HepG2 (cell line): Measurements from ENCODE around the gene PTK7. TPM values are rescaled to one million over a fixed set of nuclear protein-coding genes. Genes with fewer than 3 reads are reported as not detected.
A peak's percentile ranks its signal among the peaks of the same experiment; 100 is the strongest.

ENCODE experiments used
- CBX1 ChIP-seq: IDR thresholded peaks from one replicate; pipeline ENCODE4 v1.6.1; 2016; ENCODE audit warnings: antibody characterized with exemption, low read depth
- DMAP1 ChIP-seq: IDR thresholded peaks from 2 replicates; pipeline ENCODE4 v1.6.1; 2016
- HIC2 ChIP-seq: sonication (generic); formaldehyde crosslinking; IDR thresholded peaks from 2 replicates; pipeline ENCODE4 v1.9.0; 2022; ENCODE audit warnings: low read depth, missing genetic modification reagents
- HNF1A ChIP-seq, 2 experiments: sonication (generic) in 1 of 2; formaldehyde crosslinking in 1 of 2; IDR thresholded peaks; 2 replicates each; pipeline versions ENCODE4 v1.4.0 to v1.6.1; 2016 to 2020; ENCODE audit warnings: borderline replicate concordance in 1 of 2, low read depth in 1 of 2, mild to moderate bottlenecking in 1 of 2, missing genetic modification reagents in 1 of 2
- HOXA5 ChIP-seq: sonication (generic); formaldehyde crosslinking; IDR thresholded peaks from 2 replicates; pipeline ENCODE4 v1.4.0; 2020; ENCODE audit warnings: missing genetic modification reagents
- IRF2 ChIP-seq: IDR thresholded peaks from 2 replicates; pipeline ENCODE4 v1.6.1; 2018; ENCODE audit warnings: missing genetic modification reagents, missing compliant biosample characterization
- KDM2A ChIP-seq: sonication (generic); formaldehyde crosslinking; IDR thresholded peaks from 2 replicates; pipeline ENCODE4 v1.4.0; 2020; ENCODE audit warnings: low read depth, missing genetic modification reagents, borderline replicate concordance
- NCOA2 ChIP-seq: sonication (generic); formaldehyde crosslinking; IDR thresholded peaks from 2 replicates; pipeline ENCODE4 v1.8.0; 2022; ENCODE audit warnings: inconsistent platforms
- POGZ ChIP-seq: sonication (generic); formaldehyde crosslinking; IDR thresholded peaks from 2 replicates; pipeline ENCODE4 v1.4.0; 2020; ENCODE audit warnings: mild to moderate bottlenecking, missing genetic modification reagents
- RFXAP ChIP-seq: sonication (generic); formaldehyde crosslinking; IDR thresholded peaks from 2 replicates; pipeline ENCODE4 v1.4.0; 2020; ENCODE audit warnings: missing genetic modification reagents, borderline replicate concordance
- RXRA ChIP-seq: sonication (generic); formaldehyde crosslinking; IDR thresholded peaks from 2 replicates; pipeline ENCODE4 v1.5.1; 2020; ENCODE audit warnings: missing genetic modification reagents
- TCF7L2 ChIP-seq: IDR thresholded peaks from 2 replicates; pipeline ENCODE4 v1.6.1; 2011; ENCODE audit warnings: mild to moderate bottlenecking, low read depth, low read length, moderate library complexity
- TRIM22 ChIP-seq: fragments of 450-650 bp; IDR thresholded peaks from 2 replicates; pipeline ENCODE4 v1.6.1; 2017
- ZBTB1 ChIP-seq: sonication (generic); formaldehyde crosslinking; IDR thresholded peaks from 2 replicates; pipeline ENCODE4 v1.4.0; 2020; ENCODE audit warnings: missing genetic modification reagents, borderline replicate concordance
- ZNF292 ChIP-seq: sonication (generic); formaldehyde crosslinking; IDR thresholded peaks from 2 replicates; pipeline ENCODE4 v1.8.1; 2022; ENCODE audit warnings: mild to moderate bottlenecking, low read depth, missing genetic modification reagents, borderline replicate concordance
- ZNF30 ChIP-seq: sonication (generic); formaldehyde crosslinking; IDR thresholded peaks from 2 replicates; pipeline ENCODE4 v1.5.0; 2020; ENCODE audit warnings: mild to moderate bottlenecking, missing genetic modification reagents
- ZNF451 ChIP-seq: sonication (generic); formaldehyde crosslinking; IDR thresholded peaks from 2 replicates; pipeline ENCODE4 v1.5.0; 2020; ENCODE audit warnings: mild to moderate bottlenecking, missing genetic modification reagents
- ZNF652 ChIP-seq: IDR thresholded peaks from 2 replicates; pipeline ENCODE4 v1.6.1; 2016; ENCODE audit warnings: low read depth, borderline replicate concordance
- polyA plus RNA-seq, 8 experiments: library from polyadenylated mRNA; depleted of rRNA in 3 of 8; stranded (reverse) in 7 of 8; unstranded in 1 of 8; fragments of >200 nt; fragmentation: Illumina TruSeq in 4 of 8; extraction: Trizol in 4 of 8; gene quantifications; 2 replicates each; pipeline versions ENCODE4 v1.2.1 to v1.2.3, GENCODE V29; 2011 to 2016; ENCODE audit warnings: low read depth in 4 of 8, missing spikeins in 1 of 8, mixed read lengths in 1 of 8; ENCODE audit not compliant: insufficient read depth in 1 of 8
- total RNA-seq, 5 experiments: library from RNA; depleted of rRNA; stranded (reverse); fragments of >200 nt; fragmentation: Illumina TruSeq; extraction: Trizol; gene quantifications; 2 replicates each; pipeline ENCODE4 v1.2.3, GENCODE V29; 2016; ENCODE audit warnings: low read depth in 1 of 5
- TF ChIP-seq, protein P1 (sequence below): sonication (generic); formaldehyde crosslinking; conservative IDR thresholded peaks from 2 replicates; pipeline ENCODE4 v1.8.0; 2022; ENCODE audit warnings: mild to moderate bottlenecking, moderate library complexity, missing genetic modification reagents

Gene PTK7
- total and polyA plus RNA-seq, 2 of the 13 experiments (the other 11 are each of a cell fraction or from before 2014, with no cell fraction given): 98.5 to 99.8 TPM

GRCh38 chr6:43174263-43175112, 98.4 kb downstream of the PTK7 start (continued):
- peak; percentile 71; the same call in 1 of the 2 replicates for TF ChIP-seq HIC2
- TF ChIP-seq CBX1: peak; percentile 83
- TF ChIP-seq ZNF451: peak; percentile 82; the same call in 1 of the 2 replicates
- TF ChIP-seq TRIM22: no peak
- TF ChIP-seq ZNF292 (CRISPR knock-in tag): no peak; the same call in 1 of the 2 replicates
- TF ChIP-seq, protein P1, sequence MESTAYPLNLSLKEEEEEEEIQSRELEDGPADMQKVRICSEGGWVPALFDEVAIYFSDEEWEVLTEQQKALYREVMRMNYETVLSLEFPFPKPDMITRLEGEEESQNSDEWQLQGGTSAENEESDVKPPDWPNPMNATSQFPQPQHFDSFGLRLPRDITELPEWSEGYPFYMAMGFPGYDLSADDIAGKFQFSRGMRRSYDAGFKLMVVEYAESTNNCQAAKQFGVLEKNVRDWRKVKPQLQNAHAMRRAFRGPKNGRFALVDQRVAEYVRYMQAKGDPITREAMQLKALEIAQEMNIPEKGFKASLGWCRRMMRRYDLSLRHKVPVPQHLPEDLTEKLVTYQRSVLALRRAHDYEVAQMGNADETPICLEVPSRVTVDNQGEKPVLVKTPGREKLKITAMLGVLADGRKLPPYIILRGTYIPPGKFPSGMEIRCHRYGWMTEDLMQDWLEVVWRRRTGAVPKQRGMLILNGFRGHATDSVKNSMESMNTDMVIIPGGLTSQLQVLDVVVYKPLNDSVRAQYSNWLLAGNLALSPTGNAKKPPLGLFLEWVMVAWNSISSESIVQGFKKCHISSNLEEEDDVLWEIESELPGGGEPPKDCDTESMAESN: 0 out of 2 replicates have a peak, but pooled peaks have one; percentile 54
- TF ChIP-seq HOXA5: no peak
- no peak for TF ChIP-seq ZNF652 (CRISPR knock-in tag)
- peak; percentile 69 for TF ChIP-seq IRF2 (CRISPR knock-in tag)
- TF ChIP-seq ZNF30: no peak
- no peak; the same call in 1 of the 2 replicates for TF ChIP-seq DMAP1 (CRISPR knock-in tag)
- no peak for TF ChIP-seq ZBTB1
- peak; percentile 54; the same call in 1 of the 2 replicates for TF ChIP-seq NCOA2 (CRISPR knock-in tag)
- peak; percentile 71; the same call in 1 of the 2 replicates for TF ChIP-seq RFXAP (CRISPR knock-in tag)
- peak; percentile 29; the same call in 1 of the 2 replicates for TF ChIP-seq POGZ (CRISPR knock-in tag)
- TF ChIP-seq HNF1A (IDR thresholded peaks at IDR 0.05; ENCODE audit: low read depth): no peak
- 0 out of 2 replicates have a peak, but pooled peaks have one; percentile 56 for TF ChIP-seq HNF1A (CRISPR knock-in tag; IDR thresholded peaks at IDR 0.05; ENCODE audit: borderline replicate concordance)
- TF ChIP-seq TCF7L2: no peak
- peak; percentile 83 for TF ChIP-seq KDM2A
- TF ChIP-seq RXRA (CRISPR knock-in tag): peak; percentile 36; the same call in 1 of the 2 replicates
